Renal cortical epithelial cell (primary cell): ENCODE measurements around the gene MRS2. TPM values are rescaled to one million over a fixed set of nuclear protein-coding genes. Genes with fewer than 3 reads are reported as not detected.

ENCODE experiments used
- total RNA-seq: library from RNA; depleted of rRNA; stranded (reverse); fragments of >200 nt; gene quantifications from 2 replicates; pipeline ENCODE4 v1.2.3, GENCODE V29; 2014

MRS2 gene
- total RNA-seq, 1 donor from 2014 or later: 58.9 TPM

Other genes with a start within 250 kb of the MRS2 start
- gene DCDC2, start 44.9 kb upstream of the MRS2 start, total RNA-seq: 286 and 494 TPM in 2 replicates
- under 0.01 and 0.45 TPM in 2 replicates for gene GPLD1, start 86.6 kb downstream of the MRS2 start, total RNA-seq
- gene ALDH5A1, start 92.0 kb downstream of the MRS2 start, total RNA-seq: 1.0 and 3.8 TPM in 2 replicates
- gene KIAA0319, start 243.3 kb downstream of the MRS2 start, total RNA-seq: not detected in 2 replicates